ENCODE measurements around the gene HAT1. TPM values are rescaled to one million over a fixed set of nuclear protein-coding genes. Genes with fewer than 3 reads are reported as not detected.

Gene HAT1
- total RNA-seq, 1 donor from 2014 or later: 25.8 TPM

GRCh38 chr2:172031536-172031935, 109.3 kb downstream of the HAT1 start:
- Histone ChIP-seq H3K4me3 (ENCODE audit: low read depth, low read length) (no peak overlapping the region), H3K36me3 (ENCODE audit: control insufficient read depth, insufficient read depth, low read length) (no peaks in the 10 kb centered on the region), H3K27me3 (ENCODE audit: control insufficient read depth, insufficient read depth, low read length) (no peaks in the 10 kb centered on the region)
- no peak for DNase-seq (ENCODE audit: low read depth)
- TF ChIP-seq CTCF (IDR thresholded peaks at IDR 0.05; ENCODE audit: insufficient read depth, low read length, severe bottlenecking): no peak
- FAIRE-seq: no peak

Other genes with a start within 250 kb of the HAT1 start
- gene DYNC1I2, start 235.0 kb upstream of the HAT1 start, total RNA-seq: 95.1 and 103 TPM in 2 replicates
- 7.2 and 9.5 TPM in 2 replicates for gene SLC25A12, start 28.2 kb upstream of the HAT1 start, total RNA-seq
- gene METAP1D, start 77.5 kb downstream of the HAT1 start, total RNA-seq: 2.2 and 2.6 TPM in 2 replicates
- not detected in 2 replicates for gene DLX1, start 163.0 kb downstream of the HAT1 start, total RNA-seq
- not detected in 2 replicates for gene DLX2, start 180.4 kb downstream of the HAT1 start, total RNA-seq